GM21360 (cell line): ENCODE data around the gene CCDC24.

Experiments
- ATAC-seq: cut with Tn5 transposase; IDR thresholded peaks from one replicate; pipeline ENCODE4 v1.9.1; 2021; ENCODE audit warnings: mild to moderate bottlenecking, moderate library complexity; ENCODE audit not compliant: unreplicated experiment

CCDC24 gene

DNA sequence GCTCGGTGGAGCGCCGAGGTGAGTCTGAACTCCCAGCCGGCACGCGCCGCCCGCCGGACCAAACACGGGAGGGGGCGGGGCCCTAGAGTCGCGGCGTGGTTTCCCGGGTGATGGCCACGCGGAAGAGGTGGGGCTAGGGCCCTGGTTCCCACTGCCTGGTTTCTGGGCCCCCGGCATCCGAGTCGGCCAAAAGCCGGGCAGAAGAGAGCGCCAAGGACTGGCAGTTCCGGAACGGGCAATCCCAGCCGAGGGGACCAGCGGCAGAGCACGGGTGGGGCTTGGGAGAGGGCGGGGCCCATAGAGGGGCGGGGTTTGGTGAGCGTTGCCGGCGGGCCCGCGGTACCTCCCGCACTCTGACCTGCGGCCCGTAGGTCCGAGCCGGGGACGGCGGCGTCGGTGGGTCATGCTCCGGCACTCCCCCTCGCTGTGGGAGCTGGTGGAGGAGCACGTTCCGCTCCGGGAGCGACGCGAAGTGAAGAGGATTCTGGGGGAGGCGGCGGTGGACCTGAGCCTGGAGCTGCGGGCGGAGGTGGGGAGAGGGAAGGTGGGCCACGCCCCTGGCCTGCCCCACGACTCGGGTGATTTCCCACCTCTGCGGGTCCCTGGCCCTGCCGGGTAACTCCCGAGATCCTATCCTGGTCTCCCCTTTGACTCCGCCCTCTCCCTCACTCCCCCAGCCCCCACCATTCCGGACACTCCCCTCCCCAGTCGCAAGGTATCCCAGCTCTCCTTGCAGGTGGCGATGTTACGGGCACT is at the start of gene CCDC24:
Gene CCDC24 (plus strand): TSS at position 124 of the 756 bp plus-strand sequence. CDS start 280 bp downstream, at position 404.
- ATAC-seq, result peak; percentile 66

DNA sequence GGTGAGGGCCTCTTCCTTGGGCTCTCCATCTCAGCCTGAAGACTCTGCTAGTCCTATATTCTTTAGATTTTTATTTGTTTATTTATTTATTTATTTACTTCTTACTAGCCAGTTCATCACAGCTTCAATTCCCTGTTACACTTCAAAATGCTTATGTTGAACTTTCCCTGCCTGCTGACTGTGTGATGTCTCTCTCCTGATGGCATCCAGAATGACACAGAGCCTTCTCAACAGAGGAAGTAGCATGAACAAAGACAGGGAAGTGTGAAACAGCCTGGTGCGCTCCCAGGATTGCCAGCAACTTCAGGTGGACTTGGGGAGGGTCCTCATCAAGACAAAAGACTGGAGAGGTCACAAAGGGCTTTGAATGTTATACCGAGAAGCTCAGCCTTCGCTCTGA is 49.0 kb upstream of the CCDC24 start:
- no peak for ATAC-seq

DNA sequence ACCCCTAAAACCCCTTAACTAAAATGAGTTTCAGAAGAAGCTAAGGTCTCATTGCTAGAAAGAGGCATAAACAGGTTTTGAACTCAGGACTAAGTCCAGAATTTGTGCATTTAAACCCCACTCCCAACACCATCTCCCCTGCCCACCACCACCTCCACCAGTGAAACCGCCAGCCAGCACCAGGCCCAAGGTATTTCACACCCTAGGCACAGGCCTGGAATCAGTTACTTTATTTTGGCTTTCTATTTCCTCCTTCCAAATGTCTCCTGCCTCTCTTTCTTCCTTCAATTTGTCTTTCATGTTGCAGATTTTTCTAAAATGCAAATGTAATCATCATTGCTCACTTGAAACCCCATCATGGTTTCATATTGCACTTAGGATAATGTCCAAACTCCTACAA is 46.5 kb upstream of the CCDC24 start:
- ATAC-seq, result no peak

DNA sequence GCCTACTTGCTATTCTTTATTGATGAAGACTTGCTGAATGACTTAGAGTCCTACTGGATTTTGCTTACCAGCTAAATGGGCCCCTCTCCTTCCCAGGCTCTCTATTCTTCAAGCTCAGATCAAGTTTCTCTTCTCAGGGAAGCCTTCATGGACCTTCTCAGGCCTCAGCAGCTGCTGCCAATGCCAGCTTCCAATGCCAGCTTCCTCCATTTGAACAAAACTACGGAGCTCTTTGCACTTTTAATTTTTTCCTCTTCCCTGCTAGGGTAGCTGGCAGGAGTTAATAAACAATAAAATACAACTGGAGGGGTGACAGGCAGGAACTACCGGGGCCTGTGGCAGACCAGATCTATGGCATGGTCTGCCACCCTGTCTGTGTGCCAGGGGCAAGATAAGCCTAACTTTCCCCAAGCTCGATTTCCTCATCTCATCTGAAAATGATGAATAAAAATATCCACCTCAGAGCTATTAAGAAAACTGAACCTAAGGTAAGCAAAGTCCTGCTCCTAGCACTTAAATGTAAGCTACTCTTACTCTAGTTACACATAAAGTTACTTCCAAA is 45.6 kb upstream of the CCDC24 start:
- no peak for ATAC-seq

DNA sequence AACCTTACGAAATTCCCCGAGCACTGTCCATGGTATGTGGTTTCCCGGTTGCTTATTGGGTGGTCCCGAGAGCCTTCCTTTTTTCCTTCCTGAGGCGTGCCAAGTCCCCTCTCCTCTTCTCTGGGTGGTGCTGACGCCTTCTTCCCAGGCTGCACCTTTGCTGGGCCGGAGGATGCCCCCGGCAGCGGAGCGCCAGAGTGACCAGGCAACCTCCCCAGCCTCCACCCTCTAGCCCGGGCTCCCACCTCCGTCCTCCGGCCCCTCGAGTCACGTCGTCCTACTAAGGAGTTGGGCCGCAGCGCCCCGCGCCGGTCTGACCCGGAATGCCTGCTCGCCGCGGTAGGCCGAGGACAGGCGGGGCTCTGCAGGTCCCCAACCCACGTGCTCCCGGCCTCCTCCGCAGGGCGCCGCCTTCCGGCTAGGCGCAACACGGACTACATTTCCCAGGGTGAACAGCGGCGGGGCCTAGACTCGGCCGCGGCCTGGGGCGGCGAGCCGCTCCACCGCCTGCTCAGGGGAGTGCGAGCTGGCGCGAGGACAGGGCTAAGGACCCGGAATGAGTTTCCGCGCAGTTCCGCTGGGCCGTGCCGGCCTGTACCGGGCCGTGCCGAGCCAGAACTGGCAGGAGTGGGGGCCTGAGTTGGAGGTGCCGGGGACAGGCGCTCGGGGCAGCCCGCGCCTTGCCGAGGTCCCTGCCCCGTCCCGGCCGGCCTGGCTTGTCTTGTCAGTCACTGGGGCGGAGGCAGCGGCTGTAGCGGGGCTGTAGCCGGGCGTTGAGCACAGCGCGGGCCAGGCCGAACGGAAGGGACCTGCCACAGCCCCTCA is 45.0 kb upstream of the CCDC24 start, which contains the start of gene IPO13:
Gene IPO13 (plus strand): TSS at position 715 of the 825 bp plus-strand sequence. CDS start 651 bp downstream, outside the sequence.
- ATAC-seq, result peak; percentile 94

DNA sequence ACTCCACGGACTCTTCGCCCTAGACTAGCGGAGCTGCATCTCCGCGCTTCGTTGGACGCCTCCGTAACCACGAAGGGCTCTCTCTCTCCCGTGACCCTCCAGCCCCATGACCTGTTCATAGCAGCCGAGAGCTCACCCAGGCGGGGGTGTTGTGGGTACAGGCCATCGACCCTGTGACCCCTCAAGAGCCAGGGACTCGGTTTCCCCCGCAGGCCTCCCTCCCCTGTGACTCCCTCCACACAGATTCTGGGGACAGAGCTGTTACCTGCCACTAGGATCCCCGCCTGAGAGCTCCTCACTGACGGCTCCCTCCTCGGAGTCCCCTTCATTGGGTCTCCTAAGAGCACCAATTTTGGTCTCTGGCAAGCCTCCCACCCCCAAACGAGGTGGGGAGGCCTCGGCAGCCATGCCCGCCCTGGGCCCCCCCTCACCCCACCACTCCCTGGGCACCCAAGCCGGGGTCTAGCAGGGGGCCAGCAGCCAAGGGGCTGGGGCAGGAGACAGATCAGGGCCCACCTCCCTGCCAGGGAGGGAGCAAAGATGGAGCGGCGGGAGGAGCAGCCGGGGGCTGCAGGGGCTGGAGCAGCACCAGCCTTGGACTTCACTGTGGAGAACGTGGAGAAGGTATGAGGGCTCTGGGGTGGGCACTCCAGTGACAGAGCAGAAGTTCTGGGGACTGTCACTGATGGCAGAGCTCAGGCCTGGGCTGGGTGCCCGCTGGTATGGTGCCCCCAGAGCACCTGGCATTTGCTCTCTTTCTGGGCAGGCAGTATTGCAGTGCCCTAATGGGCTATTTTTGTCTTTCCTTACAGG is 44.1 kb upstream of the CCDC24 start:
- ATAC-seq, result peak; percentile 21

DNA sequence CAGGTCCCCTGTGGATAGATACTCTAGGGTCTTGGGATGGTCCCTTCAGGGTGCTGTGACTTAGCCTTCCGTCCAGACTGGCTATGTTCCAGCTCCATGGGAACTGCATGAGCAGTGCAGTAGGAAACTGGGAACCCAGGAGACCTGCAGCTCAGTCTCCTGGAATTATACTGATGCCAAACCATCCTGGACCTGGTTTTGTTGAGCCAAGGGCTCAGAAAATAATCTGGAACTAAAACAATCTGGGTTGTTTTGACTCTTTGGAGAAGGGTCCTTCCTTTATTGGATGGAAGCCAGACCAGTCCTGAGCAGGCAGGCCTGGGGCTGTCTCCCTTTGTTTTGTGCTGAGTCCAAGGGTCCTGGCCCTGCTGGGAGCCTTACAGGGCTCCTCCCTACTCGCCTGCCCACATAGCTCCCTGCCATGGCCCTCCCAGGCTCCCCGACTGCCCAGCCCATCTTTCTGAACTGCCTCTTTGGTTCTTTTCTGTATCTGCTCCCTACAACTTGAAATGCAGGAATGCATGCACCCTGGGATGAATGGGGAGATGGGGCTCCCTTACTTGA is 43.4 kb upstream of the CCDC24 start:
- no peak for ATAC-seq

DNA sequence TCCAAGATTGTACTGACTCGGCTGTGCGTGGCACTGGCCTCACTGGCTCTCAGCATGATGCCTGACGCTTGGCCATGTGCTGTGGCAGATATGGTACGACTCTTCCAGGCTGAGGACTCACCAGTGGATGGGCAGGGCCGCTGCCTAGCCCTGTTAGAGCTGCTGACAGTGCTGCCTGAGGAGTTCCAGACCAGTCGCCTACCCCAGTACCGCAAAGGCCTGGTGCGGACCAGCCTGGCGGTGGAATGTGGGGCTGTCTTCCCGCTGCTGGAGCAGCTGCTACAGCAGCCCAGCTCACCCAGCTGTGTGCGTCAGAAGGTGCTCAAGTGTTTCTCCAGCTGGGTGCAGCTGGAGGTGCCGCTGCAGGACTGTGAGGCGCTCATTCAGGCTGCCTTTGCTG is 41.7 kb upstream of the CCDC24 start:
- no peak for ATAC-seq

GRCh38 chr1:43951021-43951985 is 40.1 kb upstream of the CCDC24 start:
- ATAC-seq, result no peak

DNA sequence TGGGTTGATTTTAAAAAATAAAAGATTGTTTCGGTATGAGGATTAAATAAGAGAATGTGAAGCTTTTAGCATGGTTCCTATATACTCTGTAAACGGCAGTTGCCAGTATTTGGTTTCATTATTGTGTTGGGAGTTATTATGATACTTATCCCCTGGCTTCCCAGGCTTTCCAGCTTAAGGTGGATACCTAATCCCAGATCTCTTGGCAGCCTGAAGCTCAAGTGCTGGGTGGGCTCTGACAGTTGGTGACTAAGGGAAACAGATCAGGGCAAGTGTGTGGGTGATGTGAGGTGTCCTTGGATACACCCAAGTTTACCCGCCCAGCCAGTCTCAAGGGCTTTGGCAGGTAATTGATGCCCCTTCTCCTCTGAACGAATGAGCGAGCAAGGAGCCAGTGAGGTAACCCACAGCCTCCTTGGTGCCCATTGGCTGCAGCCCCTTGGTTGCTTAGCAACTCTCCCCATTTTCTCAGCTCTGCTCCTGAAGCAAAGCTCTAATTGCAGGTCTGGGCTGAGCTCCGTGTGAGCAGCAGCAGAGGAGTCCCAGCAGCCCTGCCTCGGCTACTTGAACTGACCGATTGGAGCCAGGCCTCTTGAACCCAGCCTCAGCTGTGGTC is 38.6 kb upstream of the CCDC24 start:
- ATAC-seq, result no peak

DNA sequence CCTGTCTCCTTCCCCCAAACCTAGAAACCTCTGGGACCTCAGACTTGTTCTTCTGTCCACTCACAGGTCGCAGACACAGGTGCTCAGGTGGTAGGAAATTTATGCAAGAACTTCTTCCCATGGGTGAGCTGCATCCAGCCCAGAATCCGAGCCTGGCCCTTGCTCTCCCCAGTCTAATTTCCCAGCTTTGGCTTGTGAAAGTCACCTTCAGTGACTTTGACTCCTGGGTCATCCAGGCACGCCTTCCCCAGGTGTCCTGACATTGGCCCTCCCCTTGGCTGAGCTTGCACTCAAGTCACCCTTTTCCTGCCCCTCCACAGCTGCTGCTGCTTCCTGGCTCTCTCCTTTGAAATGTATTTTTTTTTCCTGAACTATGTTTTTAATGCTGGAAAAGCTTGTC is 38.0 kb upstream of the CCDC24 start:
- no peak for ATAC-seq

- no peak for ATAC-seq
Measured at GRCh38 chr1:43954036-43954435, 37.4 kb upstream of the CCDC24 start.

- no peak for ATAC-seq
Measured at GRCh38 chr1:43956234-43956633, 35.2 kb upstream of the CCDC24 start.

GRCh38 chr1:43957407-43958040 is 33.9 kb upstream of the CCDC24 start:
- no peak for ATAC-seq

- ATAC-seq, result no peak
Measured at GRCh38 chr1:43958351-43959255, 32.8 kb upstream of the CCDC24 start.

DNA sequence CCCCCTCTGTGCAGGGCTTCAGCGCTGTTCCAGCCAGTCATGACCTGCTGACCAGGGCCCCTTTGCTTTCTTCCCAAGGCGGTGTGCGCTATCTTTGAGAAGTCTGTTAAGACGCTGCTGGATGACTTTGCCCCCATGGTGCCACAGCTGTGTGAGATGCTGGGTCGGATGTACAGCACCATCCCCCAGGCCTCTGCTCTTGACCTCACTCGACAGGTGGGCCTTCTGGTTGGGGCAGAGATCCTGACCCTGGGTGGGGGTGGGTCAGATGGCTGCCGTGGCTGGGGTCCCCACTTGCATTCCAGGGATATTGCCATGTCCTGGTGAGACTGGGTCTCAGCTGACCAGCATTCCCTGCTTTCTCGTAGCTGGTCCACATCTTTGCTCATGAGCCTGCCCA is 30.6 kb upstream of the CCDC24 start:
- ATAC-seq, result no peak

DNA sequence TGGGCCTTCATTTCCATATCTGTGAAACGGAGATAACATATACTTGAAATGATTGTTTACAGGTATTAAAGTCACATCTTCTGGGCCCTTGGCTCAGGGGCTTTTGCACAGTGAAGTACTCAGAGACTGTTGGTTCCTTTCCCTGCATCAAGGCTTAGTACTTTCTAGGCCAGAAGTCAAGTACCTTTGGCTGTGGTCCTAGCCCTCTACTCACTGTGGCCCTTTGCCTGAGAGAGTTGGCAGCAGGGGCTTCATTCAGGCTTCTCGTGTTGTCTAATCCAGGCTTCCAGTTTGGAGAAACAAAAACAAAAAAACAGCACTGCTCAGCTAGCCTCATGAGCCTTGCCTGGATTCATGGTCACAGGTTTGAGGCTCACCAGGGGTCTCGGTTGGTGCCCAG is 29.7 kb upstream of the CCDC24 start:
- ATAC-seq, result no peak
